HepG2 (cell line): ENCODE measurements around the gene TMF1. TPM values are rescaled to one million over a fixed set of nuclear protein-coding genes. Genes with fewer than 3 reads are reported as not detected.

ENCODE experiments used
- ATRX ChIP-seq: sonication (generic); formaldehyde crosslinking; IDR thresholded peaks from 2 replicates; pipeline ENCODE4 v1.4.0; 2020; ENCODE audit warnings: missing genetic modification reagents, borderline replicate concordance
- CBX5 ChIP-seq: sonication (generic); formaldehyde crosslinking; IDR thresholded peaks from 2 replicates; pipeline ENCODE4 v1.4.0; 2020; ENCODE audit warnings: missing genetic modification reagents, borderline replicate concordance
- FLYWCH1 ChIP-seq: sonication (generic); formaldehyde crosslinking; IDR thresholded peaks from 2 replicates; pipeline ENCODE4 v1.8.1; 2023; ENCODE audit warnings: mild to moderate bottlenecking, missing genetic modification reagents
- HDAC1 ChIP-seq: sonication (generic); formaldehyde crosslinking; IDR thresholded peaks from 2 replicates; pipeline ENCODE4 v1.5.1; 2020; ENCODE audit warnings: mild to moderate bottlenecking, missing genetic modification reagents
- HMGXB3 ChIP-seq: sonication (generic); formaldehyde crosslinking; IDR thresholded peaks from 2 replicates; pipeline ENCODE4 v1.4.0; 2020; ENCODE audit warnings: missing genetic modification reagents, borderline replicate concordance
- MAFG ChIP-seq: sonication (generic); formaldehyde crosslinking; IDR thresholded peaks from 2 replicates; pipeline ENCODE4 v1.5.1; 2020; ENCODE audit warnings: mild to moderate bottlenecking, missing genetic modification reagents
- MLXIP ChIP-seq: sonication (generic); formaldehyde crosslinking; IDR thresholded peaks from 2 replicates; pipeline ENCODE4 v1.9.0; 2021; ENCODE audit warnings: missing genetic modification reagents, borderline replicate concordance
- MTA3 ChIP-seq: sonication (generic); formaldehyde crosslinking; IDR thresholded peaks from 2 replicates; pipeline ENCODE4 v1.4.0; 2020; ENCODE audit warnings: missing genetic modification reagents
- PHF20 ChIP-seq: sonication (generic); formaldehyde crosslinking; IDR thresholded peaks from 2 replicates; pipeline ENCODE4 v1.5.0; 2020; ENCODE audit warnings: mild to moderate bottlenecking, missing genetic modification reagents
- PRPF4 ChIP-seq: fragments of 200-400 bp; formaldehyde crosslinking; IDR thresholded peaks from 2 replicates; pipeline ENCODE4 v1.6.1; 2016; ENCODE audit warnings: low read length, low read depth; ENCODE audit not compliant: poor library complexity, severe bottlenecking
- RBFOX2 ChIP-seq: fragments of 200-400 bp; formaldehyde crosslinking; IDR thresholded peaks from 2 replicates; pipeline ENCODE4 v1.6.1; 2017; ENCODE audit warnings: low read depth, mild to moderate bottlenecking, low read length
- SALL2 ChIP-seq: sonication (generic); formaldehyde crosslinking; IDR thresholded peaks from 2 replicates; pipeline ENCODE4 v1.8.1; 2023; ENCODE audit warnings: mild to moderate bottlenecking, missing genetic modification reagents, inconsistent platforms
- SAP130 ChIP-seq: IDR thresholded peaks from 2 replicates; pipeline ENCODE4 v1.6.1; 2016; ENCODE audit warnings: low read depth
- SMYD3 ChIP-seq: sonication (generic); formaldehyde crosslinking; IDR thresholded peaks from 2 replicates; pipeline ENCODE4 v1.8.1; 2023; ENCODE audit warnings: mild to moderate bottlenecking, missing genetic modification reagents
- SNRNP70 ChIP-seq: fragments of 200-400 bp; formaldehyde crosslinking; IDR thresholded peaks from 2 replicates; pipeline ENCODE4 v1.6.1; 2017; ENCODE audit warnings: mild to moderate bottlenecking, low read depth, low read length, moderate library complexity
- SYNCRIP ChIP-seq: fragments of 200-400 bp; formaldehyde crosslinking; IDR thresholded peaks from 2 replicates; pipeline ENCODE4 v1.6.1; 2018; ENCODE audit warnings: mild to moderate bottlenecking, low read depth, low read length; ENCODE audit not compliant: insufficient read depth
- TERF1 ChIP-seq: sonication (generic); formaldehyde crosslinking; IDR thresholded peaks from 2 replicates; pipeline ENCODE4 v1.8.0; 2022; ENCODE audit warnings: mild to moderate bottlenecking, missing genetic modification reagents, moderate library complexity
- TSC22D2 ChIP-seq: sonication (generic); formaldehyde crosslinking; IDR thresholded peaks from 2 replicates; pipeline ENCODE4 v1.5.1; 2020; ENCODE audit warnings: missing genetic modification reagents, mild to moderate bottlenecking, borderline replicate concordance
- ZBTB7A ChIP-seq: sonication (generic); formaldehyde crosslinking; IDR thresholded peaks from 2 replicates; pipeline ENCODE4 v1.8.0; 2022; ENCODE audit warnings: mild to moderate bottlenecking, missing genetic modification reagents
- ZNF766 ChIP-seq: sonication (generic); formaldehyde crosslinking; IDR thresholded peaks from 2 replicates; pipeline ENCODE4 v1.5.0; 2020; ENCODE audit warnings: missing genetic modification reagents, borderline replicate concordance
- ZNF790 ChIP-seq: sonication (generic); formaldehyde crosslinking; IDR thresholded peaks from 2 replicates; pipeline ENCODE4 v1.8.0; 2022; ENCODE audit warnings: missing genetic modification reagents, mild to moderate bottlenecking, borderline replicate concordance
- ZNF839 ChIP-seq: sonication (generic); formaldehyde crosslinking; IDR thresholded peaks from 2 replicates; pipeline ENCODE4 v1.4.0; 2020; ENCODE audit warnings: missing genetic modification reagents, mild to moderate bottlenecking, borderline replicate concordance
- polyA plus RNA-seq, 8 experiments: library from polyadenylated mRNA; depleted of rRNA in 3 of 8; stranded (reverse) in 7 of 8; unstranded in 1 of 8; fragments of >200 nt; fragmentation: Illumina TruSeq in 4 of 8; extraction: Trizol in 4 of 8; gene quantifications; 2 replicates each; pipeline versions ENCODE4 v1.2.1 to v1.2.3, GENCODE V29; 2011 to 2016; ENCODE audit warnings: low read depth in 4 of 8, missing spikeins in 1 of 8, mixed read lengths in 1 of 8; ENCODE audit not compliant: insufficient read depth in 1 of 8
- total RNA-seq, 5 experiments: library from RNA; depleted of rRNA; stranded (reverse); fragments of >200 nt; fragmentation: Illumina TruSeq; extraction: Trizol; gene quantifications; 2 replicates each; pipeline ENCODE4 v1.2.3, GENCODE V29; 2016; ENCODE audit warnings: low read depth in 1 of 5

Gene TMF1
- total and polyA plus RNA-seq, 2 of the 13 experiments (the other 11 are each of a cell fraction or from before 2014, with no cell fraction given): 12.1 to 38.4 TPM

GRCh38 chr3:69051756-69052471 lies at the start of gene TMF1 (continued):
- TF ChIP-seq MLXIP (CRISPR knock-in tag) (no peak), MTA3 (CRISPR knock-in tag) (no peak), CBX5 (no peak), ZNF790 (CRISPR knock-in tag) (no peak), TSC22D2 (CRISPR knock-in tag) (no peak), FLYWCH1 (no peak), ZNF839 (no peak), SMYD3 (peak; percentile 58; the same call in 1 of the 2 replicates), MAFG (CRISPR knock-in tag) (no peak), ZNF766 (0 out of 2 replicates have a peak, but pooled peaks have one; percentile 53), ATRX (CRISPR knock-in tag) (no peak), PRPF4 (no peak), TERF1 (no peak), ZBTB7A (CRISPR knock-in tag) (no peak), HMGXB3 (CRISPR knock-in tag) (peak; percentile 40; the same call in 1 of the 2 replicates), SAP130 (CRISPR knock-in tag) (peak; percentile 95), RBFOX2 (peak; percentile 79), HDAC1 (CRISPR knock-in tag) (peak; percentile 85), SYNCRIP (no peak), PHF20 (peak; percentile 77), SALL2 (no peak), SNRNP70 (no peak)
